Stimulated activated CD4-positive, alpha-beta T cell treated with anti-CD3 and anti-CD28 coated beads, Interleukin-4, amount 100 ng/mL, for 4 hours (primary cell): ENCODE measurements around the gene THBS3.
"Not testable (repeated sequence)": the region's sequence is repeated elsewhere in the genome, so short reads cannot be mapped to it uniquely, and the experiment has no call there.

Experiments used
- DNase-seq, 2 experiments: peaks; one replicate each; pipeline ENCODE4 v3.0.0-alpha.2; 2020

THBS3 gene

DNA sequence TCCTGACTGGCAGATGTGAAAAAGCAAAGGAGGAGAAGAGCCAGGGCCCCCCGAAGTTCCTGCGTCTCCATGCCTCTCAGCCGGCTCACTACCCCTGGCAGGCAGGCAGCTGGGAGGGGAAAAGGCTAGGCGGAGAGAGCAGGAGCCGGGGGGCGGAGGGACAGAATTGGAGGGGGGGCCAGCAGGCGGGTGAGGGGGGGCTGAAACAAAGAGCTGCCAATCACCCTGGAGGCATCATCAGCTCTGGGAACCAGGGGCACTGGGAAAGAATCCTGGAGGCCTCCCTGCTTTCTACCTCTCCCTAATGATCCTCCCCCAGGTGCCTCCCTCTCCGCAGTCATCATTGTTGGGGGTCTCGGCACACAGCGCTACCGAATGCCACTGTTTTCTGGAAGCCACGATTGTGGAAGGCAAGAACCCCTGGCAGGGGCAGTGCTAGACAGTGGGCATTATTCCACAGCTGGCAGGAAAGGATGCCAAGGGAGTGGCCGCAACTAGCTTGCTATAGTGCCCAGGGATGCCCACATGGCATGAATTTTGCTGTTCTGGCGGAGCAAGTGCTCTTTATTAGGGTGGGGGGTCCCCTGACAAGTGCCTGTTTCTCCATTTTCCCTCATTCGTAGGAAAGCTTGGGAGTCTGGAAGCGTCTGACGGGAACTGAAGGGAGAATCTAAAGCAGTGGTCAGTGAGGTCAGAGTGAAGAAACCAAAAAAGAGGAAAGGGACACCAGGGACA is at the start of gene THBS3:
THBS3 (minus strand) TSS at position 92 of the 735 bp plus-strand sequence; CDS start at position 71, 21 bp downstream.
- no peak for DNase-seq

DNA sequence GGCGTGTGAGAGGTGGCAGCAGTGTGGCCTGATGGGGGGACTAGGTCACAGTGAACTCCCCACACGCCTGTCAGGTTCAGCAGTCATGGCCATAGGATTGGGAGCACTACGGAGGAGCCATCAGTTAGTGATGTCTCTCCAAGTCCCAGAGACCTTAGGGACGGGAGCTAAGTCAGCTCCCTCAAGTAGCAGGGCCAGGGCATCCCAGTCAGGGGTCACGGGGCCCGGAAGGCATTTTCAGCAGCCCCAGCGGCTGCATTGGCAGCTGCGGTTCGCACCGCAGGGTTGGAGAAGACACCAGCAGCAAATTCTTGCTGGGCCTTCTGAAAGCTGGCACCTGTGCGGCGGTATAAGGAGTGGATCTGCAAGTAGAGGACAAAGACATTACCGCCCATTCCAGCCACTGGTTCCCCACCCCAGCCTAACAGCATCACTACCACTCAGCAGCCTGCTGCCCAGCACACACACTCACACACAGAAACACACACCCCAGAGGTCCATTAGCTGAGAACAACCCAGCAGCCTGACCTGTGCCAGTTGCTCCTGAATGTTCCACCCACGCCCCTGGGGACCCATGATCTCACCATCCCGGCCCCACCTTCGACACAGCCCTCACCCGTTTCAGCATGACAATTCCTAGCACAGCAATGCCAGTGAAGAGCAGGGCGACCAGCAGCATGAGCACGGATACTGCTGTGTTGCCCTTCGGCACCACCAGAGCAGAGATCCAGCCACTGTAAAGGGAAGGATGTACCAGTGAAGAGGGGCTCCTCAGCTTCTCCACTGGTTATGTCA is 48.6 kb upstream of the THBS3 start:
- DNase-seq: no peak

DNA sequence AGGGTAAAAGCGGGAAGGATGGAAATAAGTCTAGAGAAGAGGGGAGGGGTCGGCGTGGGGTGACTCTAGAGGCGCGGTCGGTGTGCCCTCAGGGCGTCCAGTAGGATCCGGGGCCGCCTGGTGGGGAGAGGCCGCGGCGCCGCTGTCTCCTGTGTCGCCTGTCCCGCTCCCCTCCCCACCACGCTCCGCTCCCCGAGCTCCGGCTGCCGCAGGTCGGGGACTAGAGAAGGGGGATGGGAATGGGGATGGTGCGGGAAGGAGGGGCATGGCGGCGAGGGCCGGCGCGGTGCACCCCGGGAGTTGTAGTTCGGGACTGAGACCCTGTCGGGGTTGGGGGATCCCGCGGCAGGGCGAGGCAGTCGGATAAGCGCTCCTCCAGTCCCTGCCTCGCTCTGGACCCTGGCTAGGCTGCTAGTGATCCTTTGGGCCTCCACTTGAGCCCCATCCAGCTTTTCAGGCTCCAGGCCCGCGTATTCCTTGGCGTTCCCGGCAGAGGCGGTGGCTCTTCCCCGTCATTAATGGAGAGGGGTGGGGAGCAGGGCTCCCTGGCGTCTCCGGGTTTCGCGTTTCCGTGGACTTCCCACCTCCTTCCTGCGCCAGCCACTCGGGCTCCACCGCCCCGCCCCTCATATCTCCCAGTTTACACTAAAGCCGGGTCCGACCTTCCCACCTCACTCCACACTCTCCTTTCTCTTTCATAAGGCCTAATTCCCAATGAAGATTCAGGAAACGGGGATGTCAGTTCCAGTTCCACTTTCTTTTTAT is 47.7 kb upstream of the THBS3 start, which contains the start of gene ENTREP3:
ENTREP3 (minus strand) TSS at position 241 of the 765 bp plus-strand sequence. CDS start 606 bp downstream, outside the sequence.
- DNase-seq: peak; percentile 71 to 79

DNA sequence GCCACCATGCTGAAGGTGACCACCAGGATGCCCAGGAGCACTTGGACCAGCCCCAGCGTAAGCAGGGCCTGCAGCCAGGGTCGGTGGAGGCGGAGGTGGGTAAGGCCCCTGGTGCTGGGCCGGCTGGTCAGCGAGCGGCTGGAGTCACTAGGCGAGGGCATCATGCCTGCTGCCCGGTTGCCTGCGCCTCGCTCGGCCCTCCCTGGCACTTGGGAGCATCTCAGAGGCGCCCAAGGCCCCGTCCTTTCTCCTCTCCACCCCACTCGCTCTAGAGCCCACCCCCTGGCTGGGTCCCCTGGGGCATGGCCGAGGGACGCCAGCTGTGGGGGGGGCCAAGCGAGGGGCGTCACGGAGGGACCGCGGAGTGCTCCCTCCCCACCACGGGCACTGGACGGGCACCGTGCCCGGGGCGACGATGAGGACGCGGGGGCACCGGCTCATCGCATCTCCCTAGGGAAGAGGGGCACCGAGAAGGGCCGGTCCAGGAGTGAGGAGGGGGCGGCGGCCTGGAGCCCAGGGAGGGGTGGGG is 47.1 kb upstream of the THBS3 start:
- DNase-seq: no peak

DNA sequence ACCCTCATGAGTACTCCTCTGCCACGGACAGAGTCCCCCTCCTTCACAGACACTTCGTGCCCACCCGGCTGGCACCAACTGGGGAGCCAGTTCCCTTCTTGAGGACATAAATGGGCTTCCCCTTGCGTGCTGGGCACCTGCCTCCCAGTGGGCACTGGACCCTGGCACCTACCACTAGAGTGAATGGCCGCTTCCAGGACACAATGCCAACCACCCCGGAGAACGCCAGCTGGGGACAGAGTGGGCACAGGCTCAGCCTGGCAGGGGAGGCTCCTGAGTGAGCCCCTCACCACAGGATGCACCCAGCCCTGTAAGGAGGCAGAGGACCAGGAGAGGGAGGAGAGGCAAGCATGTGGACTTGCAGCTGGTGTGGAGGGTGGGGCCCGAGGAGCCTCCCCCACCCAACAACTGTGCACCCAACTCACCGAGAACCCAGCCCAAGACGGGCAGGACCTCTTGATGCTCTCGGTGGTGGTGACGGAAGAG is 46.6 kb upstream of the THBS3 start:
- DNase-seq: no peak

DNA sequence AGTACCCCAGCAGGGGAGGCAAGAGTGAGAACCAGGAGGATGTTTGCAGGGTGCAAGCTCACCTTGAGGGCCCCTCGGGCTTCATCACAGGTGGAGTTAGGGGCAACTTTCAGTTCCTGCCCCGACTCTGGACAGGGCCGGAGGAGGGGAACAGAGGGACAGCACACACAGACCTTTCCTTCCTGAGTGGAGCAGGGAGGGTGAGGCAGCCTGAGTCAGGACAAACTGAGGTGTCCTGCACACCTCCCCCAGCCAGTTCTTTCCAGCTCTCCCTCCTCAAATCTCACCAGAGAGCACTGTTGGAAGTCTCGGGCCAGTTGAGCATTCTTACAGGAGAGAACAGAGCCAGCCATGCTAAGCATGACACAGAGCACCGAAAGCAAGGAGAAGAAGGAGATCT is 46.1 kb upstream of the THBS3 start:
- no peak for DNase-seq

DNA sequence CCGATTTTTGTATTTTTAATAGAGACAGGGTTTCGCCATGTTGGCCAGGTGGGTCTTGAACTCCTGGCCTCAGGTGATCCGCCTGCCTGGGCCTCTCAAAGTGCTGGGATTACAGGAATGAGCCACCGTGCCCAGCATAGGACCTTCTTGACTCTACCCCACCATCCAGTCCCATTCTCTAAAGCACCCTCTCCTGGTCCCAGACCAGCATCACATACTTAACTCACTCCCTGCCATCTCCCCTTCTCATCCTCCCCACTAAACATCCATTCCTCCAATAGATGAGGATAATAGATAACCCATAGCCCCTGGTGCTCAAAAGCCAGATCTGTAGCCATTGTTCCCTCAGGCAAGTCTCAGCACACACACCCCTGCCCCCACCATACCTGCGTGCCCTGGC is 45.5 kb upstream of the THBS3 start:
- DNase-seq: no peak

DNA sequence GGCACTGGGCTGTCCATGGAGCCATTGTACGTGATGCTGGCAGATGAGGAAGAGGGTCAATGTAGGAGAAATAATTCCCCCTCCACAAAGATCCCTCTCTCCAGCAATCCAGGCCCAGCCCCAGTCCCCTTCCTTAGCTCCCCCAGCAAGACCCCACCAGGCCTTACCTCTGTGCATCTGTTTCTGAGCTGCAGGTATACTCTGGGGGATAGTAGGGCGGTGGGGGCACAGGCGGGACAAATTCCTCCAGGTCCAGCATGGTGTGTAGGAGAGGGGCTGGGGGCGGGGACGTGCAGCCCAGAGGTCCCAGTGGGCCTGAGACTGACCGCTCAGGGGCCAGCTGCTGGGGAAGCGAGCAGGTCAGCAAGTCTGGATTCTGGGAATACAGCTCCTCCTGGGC is 43.9 kb upstream of the THBS3 start:
- DNase-seq: no peak

DNA sequence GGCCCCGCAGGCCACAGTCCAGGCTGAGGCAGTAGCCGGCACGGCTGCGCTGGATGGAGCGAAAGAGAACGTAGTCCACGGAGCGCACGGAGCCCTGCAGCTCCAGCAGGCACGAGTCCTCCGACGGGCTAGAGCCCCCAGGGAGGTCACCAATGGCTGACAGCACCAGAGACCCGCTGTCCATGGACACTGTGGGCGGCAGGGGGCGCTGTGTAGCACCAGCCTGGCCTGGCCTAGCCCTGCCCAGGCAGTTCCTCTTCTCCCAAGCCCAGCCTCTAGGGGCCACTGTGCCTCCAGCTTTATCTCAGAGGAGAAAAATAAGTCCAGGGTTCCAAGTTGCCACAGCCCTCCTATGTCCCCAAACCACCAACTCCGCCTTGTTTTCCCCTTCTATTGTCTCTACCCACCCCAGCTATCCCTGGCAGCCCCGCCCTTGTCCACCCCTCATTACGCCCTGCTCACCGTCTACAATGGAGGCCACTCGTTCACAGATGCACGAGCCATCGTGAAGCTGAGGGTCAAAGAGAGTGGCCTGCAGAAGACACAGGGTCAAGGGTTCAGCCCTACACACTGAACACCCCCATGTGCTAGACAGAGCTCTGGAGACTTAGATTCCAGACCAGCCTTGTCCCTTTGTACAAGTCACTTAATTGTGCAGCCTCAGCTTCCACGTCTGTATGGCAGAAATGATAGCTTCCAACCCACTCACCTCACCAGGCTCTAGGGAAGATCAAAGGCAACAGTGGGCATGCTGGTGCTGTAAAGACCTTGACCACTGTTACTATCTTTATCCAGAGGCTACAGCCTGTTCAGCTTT is 43.1 kb upstream of the THBS3 start:
- DNase-seq: peak; percentile 90 to 97

DNA sequence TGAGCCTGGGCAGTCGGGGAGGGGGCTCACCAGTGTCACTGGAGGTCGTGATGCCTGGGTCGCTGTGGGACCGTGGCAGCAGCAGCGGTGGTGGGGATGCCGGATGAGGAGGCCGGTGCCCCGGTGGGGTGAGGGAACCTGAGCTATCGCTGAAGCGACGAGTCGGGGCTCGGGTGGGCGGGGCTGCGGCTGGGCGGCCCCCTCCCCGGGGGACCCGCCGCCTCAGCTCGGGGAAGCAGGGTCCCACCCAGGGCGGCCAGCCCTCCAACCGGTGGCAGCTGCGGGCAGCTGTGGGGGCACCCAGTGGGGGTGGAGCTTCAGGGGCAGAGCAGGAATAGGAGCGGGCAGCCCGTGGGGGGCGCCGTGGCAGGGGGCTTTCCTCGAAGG is 42.5 kb upstream of the THBS3 start:
- DNase-seq: no peak

DNA sequence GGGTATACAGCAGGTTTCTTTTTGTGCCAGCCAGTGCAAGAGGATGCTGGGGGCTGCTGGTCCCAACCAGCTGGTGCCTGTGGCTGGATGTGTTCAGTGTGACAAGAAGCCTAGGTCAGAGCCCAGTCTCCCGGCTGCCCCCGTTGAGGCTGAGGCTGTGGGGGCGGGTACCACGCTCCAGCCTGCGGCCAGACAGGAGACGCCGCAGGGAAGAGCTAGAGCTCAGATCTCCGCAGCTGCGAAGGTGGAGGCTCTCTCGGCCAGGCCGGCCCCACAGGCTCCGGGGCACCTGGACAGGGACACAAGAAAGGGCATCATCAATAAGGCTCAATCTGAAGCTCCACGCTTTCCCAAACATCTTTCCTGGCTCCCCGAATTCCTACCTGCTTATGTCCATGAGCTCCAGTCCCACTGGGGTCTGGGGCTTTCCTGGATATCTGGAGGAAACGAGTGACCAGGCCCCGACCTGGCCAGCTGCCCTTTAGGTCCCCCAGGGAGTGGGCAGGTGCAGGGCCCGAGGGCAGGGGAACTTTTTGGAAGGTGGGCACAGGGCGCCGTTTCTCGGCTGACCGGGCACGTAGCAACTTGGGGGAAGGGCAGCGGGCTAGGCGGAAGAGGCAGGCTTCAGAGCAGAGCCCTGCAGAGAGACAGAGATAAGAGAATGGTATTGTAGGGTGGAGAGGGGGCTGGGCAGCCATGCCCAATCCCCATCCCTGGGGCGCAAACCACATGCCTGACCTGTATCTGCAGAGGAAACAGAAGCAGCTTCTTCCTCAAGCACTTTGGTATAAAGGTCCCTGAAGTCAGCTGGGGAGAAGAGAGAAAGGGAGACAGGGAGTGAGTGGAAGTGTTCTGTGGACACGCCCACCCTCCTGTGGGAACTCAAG is 40.2 kb upstream of the THBS3 start:
- no peak for DNase-seq

DNA sequence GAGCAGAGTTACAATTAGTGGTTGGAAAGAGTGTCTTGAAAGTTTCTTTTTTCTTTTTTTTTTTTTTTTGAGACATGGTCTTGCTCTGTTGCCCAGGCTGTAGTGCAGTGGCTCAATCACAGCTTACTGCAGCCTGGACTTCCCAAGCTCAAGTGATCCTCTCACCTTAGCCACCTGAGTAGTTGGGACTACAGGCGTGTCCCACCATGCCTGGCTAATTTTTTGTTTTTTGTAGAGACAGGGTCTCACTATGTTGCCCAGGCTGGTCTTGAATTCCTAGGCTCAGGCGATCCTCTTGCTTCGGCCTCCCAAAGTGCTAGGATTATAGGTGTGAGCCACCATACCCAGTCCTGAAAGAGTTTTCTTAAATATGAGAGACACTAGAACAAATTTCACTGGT is 39.1 kb upstream of the THBS3 start:
- not testable (repeated sequence) for DNase-seq

DNA sequence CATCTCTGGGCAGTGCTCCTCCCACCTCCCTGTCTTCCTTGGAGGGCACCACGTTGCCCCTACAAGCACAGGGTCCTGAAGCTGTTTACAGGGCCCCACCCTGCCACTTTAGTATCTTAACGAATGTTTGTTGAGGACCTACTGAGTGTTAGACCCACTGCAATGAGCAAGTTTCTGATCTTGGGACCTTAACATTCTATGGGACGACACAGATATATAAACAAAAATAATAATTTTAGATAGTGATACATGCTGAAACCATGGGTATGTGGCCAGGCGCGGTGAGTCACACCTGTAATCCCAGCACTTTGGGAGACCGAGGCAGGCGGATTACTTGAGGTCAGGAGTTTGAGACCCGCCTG is 37.4 kb upstream of the THBS3 start:
- no peak for DNase-seq

DNA sequence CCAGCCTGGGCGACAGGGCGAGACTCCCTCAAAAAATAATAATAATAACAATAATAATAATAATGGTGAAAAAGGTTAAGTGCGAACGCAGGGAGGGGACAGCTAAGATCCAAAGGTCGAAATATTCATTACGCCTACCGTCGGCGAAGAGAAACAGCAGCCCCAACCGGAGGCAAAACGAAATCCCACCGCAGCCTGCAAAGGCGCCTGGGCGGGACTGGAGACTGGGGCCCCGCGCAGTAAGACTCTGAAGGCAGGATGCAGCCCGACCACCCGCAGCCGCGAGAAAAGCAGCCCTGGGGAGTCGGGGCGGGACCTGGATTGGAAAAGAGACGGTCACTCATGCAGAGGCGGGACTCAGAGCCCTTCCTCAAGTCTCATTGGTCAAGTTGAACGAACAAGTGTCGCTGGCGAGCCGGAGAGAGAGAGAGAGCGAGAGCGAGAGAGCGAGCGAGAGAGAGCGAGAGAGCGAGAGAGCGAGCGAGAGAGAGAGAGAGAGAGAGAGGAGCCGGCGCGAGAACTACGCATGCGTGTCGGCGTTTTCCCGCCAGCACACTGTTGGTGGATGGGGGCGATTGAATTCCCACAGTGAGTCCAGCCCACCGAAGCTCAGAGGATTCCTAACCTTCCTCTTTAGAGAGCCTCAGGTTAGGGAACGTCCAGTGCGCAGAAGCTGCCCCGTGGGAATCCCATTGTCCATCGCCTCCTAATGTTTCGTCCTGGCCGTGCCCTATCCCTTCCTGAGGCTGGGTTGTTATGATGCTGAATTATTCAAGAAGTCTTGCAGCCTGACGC is 36.9 kb upstream of the THBS3 start:
- peak; percentile 81 to 90 for DNase-seq

DNA sequence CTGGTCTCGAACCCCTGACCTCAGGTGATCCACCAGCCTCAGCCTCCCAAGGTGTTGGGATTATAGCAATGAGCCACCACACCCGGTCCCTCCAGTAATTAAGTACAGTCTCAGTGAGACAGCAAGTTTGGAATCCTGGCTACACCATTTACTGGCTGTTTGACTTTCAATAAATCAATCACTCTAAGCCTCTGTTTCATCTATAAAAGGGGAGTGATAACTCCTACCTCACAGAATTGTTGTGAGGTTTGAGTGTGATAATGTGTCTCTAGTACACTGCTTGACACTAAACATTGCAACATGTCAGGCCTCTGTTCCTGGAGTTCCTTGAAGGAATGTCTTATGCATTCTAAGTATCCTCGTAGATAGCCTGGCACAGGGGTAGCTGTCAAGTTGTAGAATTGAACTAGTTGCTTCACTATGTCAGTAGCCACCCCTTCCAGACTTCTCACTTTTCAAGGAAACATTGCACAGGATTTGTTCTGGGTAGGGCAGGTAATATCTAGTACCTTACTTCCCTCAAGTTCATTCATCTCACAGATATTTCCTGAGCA is 35.2 kb upstream of the THBS3 start:
- DNase-seq: no peak

DNA sequence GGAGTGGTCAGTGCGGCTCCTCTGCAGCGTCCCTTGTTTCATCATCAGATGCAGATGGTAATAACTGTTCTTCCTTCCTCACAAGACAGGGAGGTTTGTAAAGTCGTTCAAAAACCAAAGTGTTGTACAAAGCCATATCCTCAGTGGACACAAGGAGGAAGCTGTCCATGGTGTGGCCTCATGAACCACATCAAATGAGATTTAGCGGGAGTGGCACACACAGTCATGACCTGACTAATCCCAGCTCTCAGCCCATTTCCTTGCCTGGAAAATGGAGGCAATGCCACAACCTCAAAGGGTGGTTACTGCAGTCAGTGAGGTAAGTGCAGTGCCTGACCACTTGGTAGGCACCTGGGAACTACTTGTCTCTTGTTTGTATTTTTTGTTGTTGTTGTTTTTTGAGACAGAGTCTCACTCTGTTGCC is 34.2 kb upstream of the THBS3 start:
- DNase-seq: no peak

DNA sequence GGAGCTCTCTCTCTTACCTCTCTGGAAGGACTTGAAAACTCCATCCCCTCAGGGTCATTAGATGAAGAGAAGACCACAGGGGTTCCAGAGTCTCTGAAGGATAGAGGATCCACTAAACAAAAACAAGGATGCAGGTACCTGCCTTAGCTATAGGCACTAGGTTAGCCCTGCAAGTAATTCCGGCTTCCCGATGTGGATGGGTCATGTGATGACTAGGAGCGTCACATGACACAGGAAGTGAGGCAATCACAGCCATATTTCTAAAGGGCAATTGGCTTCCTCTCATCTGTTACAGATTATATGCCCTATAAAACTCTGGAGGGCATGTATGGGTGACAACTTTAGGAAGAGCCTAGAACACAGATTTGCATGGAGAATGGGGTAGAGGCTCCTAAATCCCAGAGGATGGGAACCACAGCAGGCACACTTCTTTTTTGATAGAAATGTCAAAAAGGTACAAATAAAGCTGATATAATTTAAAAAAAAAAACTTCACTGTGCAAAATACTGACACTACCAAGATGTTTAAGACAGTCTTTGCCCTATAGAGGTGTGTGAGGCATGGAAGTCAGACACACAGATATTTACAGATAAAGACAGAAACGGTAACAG is 33.5 kb upstream of the THBS3 start:
- DNase-seq: peak; percentile 43 to 61

DNA sequence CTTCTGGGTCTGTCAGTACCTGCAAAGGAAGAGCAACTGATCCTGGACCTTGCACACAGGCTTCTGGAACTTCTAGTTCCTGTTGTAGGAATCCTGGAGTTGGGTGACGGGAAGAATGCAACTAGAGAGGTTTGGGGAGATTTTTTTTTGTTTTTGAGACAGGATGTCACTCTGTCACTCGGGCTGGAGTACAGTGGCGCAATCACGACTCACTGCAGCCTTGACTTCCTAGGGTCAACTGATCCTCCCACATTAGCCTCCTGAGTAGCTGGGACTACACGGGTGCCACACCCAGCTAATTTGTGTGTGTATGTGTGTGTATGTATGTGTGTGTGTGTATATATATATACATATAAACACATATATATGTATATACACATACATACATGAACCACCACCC is 28.8 kb upstream of the THBS3 start:
- no peak for DNase-seq

DNA sequence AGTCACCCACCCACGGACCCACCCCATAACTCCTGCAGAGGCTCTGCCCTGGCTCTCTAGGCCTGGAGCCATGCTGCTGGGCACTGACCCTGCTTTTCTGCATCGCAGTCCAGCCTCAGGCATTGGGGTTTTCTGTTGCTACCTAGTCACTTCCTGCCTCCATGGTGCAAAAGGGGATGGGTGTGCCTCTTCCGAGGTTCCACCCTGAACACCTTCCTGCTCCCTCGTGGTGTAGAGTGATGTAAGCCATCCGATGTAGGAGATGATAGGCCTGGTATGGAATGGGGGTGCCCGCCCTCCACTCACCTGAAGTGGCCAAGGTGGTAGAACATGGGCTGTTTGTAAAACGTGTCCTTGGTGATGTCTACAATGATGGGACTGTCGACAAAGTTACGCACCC is 27.7 kb upstream of the THBS3 start:
- not testable (repeated sequence) for DNase-seq
